T-cell (primary cell): ENCODE results near the gene CTNNA1. TPM values are rescaled to one million over a fixed set of nuclear protein-coding genes. Genes with fewer than 3 reads are reported as not detected.

Experiments
- ATAC-seq, 4 experiments: fragments of 200-7000 bp in 3 of 4; fragments of 150-1000 bp in 1 of 4; cut with Tn5 transposase; replicated peaks in 1 of 4; 1 replicate in 3 of 4; 2 replicates in 1 of 4; pipeline ENCODE4 v1.10.0; 2021; ENCODE audit warnings: moderate library complexity in 3 of 4, mild to moderate bottlenecking in 2 of 4, moderate number of reproducible peaks in 1 of 4
- CTCF ChIA-PET, 2 donors: fragments of 300-600 bp; sonication (Branson Sonifier 250); formaldehyde crosslinking; loops; one replicate each; lab custom pipeline; 2022; ENCODE audit warnings: antibody characterized with exemption in 2 of 2; lab: Charles Lee
- POLR2A ChIA-PET, 2 donors: fragments of 300-600 bp; sonication (Branson Sonifier 250); formaldehyde crosslinking; loops; one replicate each; lab custom pipeline; 2022; ENCODE audit warnings: antibody characterized with exemption in 2 of 2; lab: Charles Lee
- DNase-seq, 35 experiments: peaks; one replicate each; pipeline versions ENCODE4 v3.0.0 to v3.0.0-alpha.2; 2013 to 2023
- H3K27ac ChIP-seq: one replicate; pipeline ENCODE4 v1.5.1; 2013; ENCODE audit warnings: low read length
- H3K27me3 ChIP-seq, 2 experiments: replicated peaks in 1 of 2; 1 replicate in 1 of 2; 2 replicates in 1 of 2; pipeline versions ENCODE4 v1.6.1 to v1.7.0; 2013; ENCODE audit warnings: low read length in 1 of 2, mixed read lengths in 1 of 2; ENCODE audit not compliant: control insufficient read depth in 2 of 2, insufficient read depth in 2 of 2; ENCODE audit errors: extremely low read depth in 1 of 2
- H3K36me3 ChIP-seq, 2 donors: 1 replicate in 1 of 2; 2 replicates in 1 of 2; pipeline versions ENCODE4 v1.6.1 to v1.7.0; 2013; ENCODE audit warnings: low read length in 1 of 2; ENCODE audit not compliant: control insufficient read depth in 2 of 2, insufficient read depth in 1 of 2; ENCODE audit errors: extremely low read depth in 1 of 2
- H3K4me1 ChIP-seq, 2 experiments: 1 replicate in 1 of 2; 2 replicates in 1 of 2; pipeline versions ENCODE4 v1.6.1 to v1.7.0; 2013; ENCODE audit warnings: low read length in 2 of 2, mixed read lengths in 1 of 2; ENCODE audit not compliant: insufficient read depth in 2 of 2, control insufficient read depth in 1 of 2; ENCODE audit errors: extremely low read depth in 1 of 2
- H3K4me3 ChIP-seq, 2 donors: 1 replicate in 1 of 2; 2 replicates in 1 of 2; pipeline versions ENCODE4 v1.5.1 to v1.7.0; 2013; ENCODE audit warnings: mild to moderate bottlenecking in 2 of 2, low read length in 1 of 2, moderate library complexity in 1 of 2; ENCODE audit not compliant: control insufficient read depth in 1 of 2; ENCODE audit errors: extremely low read depth in 1 of 2
- H3K9me3 ChIP-seq: 2 replicates; pipeline ENCODE4 v1.7.0; 2013
- H3K27ac Mint-ChIP-seq, 2 donors: one replicate each; pipeline ENCODE4 v1.8.0; 2020 to 2021; ENCODE audit warnings: mild to moderate bottlenecking in 2 of 2, mixed read lengths in 2 of 2
- H3K27me3 Mint-ChIP-seq, 2 donors: one replicate each; pipeline ENCODE4 v1.8.0; 2021 to 2022; ENCODE audit warnings: mixed read lengths in 2 of 2
- H3K36me3 Mint-ChIP-seq: one replicate; pipeline ENCODE4 v1.8.0; 2021; ENCODE audit warnings: mixed read lengths
- H3K4me1 Mint-ChIP-seq, 3 donors: one replicate each; pipeline ENCODE4 v1.8.0; 2020 to 2022; ENCODE audit warnings: mixed read lengths in 3 of 3, mild to moderate bottlenecking in 1 of 3
- H3K4me3 Mint-ChIP-seq, 3 donors: one replicate each; pipeline ENCODE4 v1.8.0; 2020 to 2022; ENCODE audit warnings: mild to moderate bottlenecking in 3 of 3, mixed read lengths in 3 of 3, moderate library complexity in 3 of 3
- H3K9me3 Mint-ChIP-seq, 3 donors: one replicate each; pipeline ENCODE4 v1.8.0; 2020 to 2022; ENCODE audit warnings: mixed read lengths in 3 of 3
- WGBS: methylation state at CpG from one replicate; pipeline ENCODE4 v1.1.5; 2013; ENCODE audit warnings: missing lambda C conversion rate; ENCODE audit not compliant: insufficient coverage; 5-methylcytosine and 5-hydroxymethylcytosine counted together
- total RNA-seq, 35 experiments: library from RNA in 6 of 35; stranded (reverse) in 6 of 35; fragments of 120-200 nt in 1 of 35; gene quantifications; one replicate each; pipeline versions ENCODE4 v1.2.1 to v1.2.4 and lab custom pipeline; 2013 to 2026

Gene CTNNA1
- total RNA-seq, 5 donors from 2014 or later (not counting 1 experiment from before 2014, with no cell fraction given): 13.5 to 33.3 (median 18.5) TPM

- Mint-ChIP-seq H3K4me3 (no peak within 1 kb of the TSS), H3K36me3 (no peaks in the 10 kb centered on the region), H3K9me3 (no peaks in the 10 kb centered on the region), H3K27ac (no peak within 1 kb of the TSS), H3K4me1 (peaks cover 12 to 13% (median 13%) of the 10 kb centered on the region in 3 donors), H3K27me3 (peaks cover 15% of the 10 kb centered on the region in 2 donors)
- Histone ChIP-seq H3K4me3 (no peak within 1 kb of the TSS), H3K27me3 (no peaks in the 10 kb centered on the region), H3K4me1 (peaks cover 0 to 2% of the 10 kb centered on the region in 2 experiments), H3K27ac (no peak within 1 kb of the TSS), H3K36me3 (no peaks in the 10 kb centered on the region), H3K9me3 (no peaks in the 10 kb centered on the region)
- no peak for DNase-seq
- ChIA-PET POLR2A (interaction anchor here in 1 of 2 donors (0.8 kb wide), 1 partner anchor 102 kb away, joined by 4 read pairs; no protein-coding TSS in a partner anchor), CTCF (no interaction called here)
- ATAC-seq: no peak
- WGBS: 94% methylated on average over 11 of the region's 18 CpGs
Observed at GRCh38 chr5:138874771-138875551, 121.7 kb downstream of the CTNNA1 start, which contains the start of gene LRRTM2. LRRTM2 (minus strand) TSS chr5:138875335; CDS start chr5:138874911, 424 bp downstream.

- Mint-ChIP-seq H3K9me3 (no peaks in the 10 kb centered on the region), H3K36me3 (no peaks in the 10 kb centered on the region), H3K27ac (no peak overlapping the region), H3K4me3 (no peak overlapping the region), H3K27me3 (peaks cover 13 to 16% of the 10 kb centered on the region in 2 donors), H3K4me1 (peaks cover 11 to 12% (median 11%) of the 10 kb centered on the region in 3 donors)
- no peaks in the 10 kb centered on the region for H3K9me3 ChIP-seq
- ATAC-seq: no peak
- no peak for DNase-seq
- H3K4me1 ChIP-seq: peaks cover 0 to 2% of the 10 kb centered on the region in 2 experiments
- H3K4me3 ChIP-seq: no peak overlapping the region
- CTCF ChIA-PET: no interaction called here
- H3K27me3 ChIP-seq: no peaks in the 10 kb centered on the region
- POLR2A ChIA-PET: interaction anchor here in 1 of 2 donors (0.8 kb wide), 1 partner anchor 101 kb away, joined by 4 read pairs; no protein-coding TSS in a partner anchor
- 81% methylated on average over 2 of the region's 2 CpGs for WGBS
- no peaks in the 10 kb centered on the region for H3K36me3 ChIP-seq
- no peak overlapping the region for H3K27ac ChIP-seq
Observed at GRCh38 chr5:138875552-138875875, 122.3 kb downstream of the CTNNA1 start.

GRCh38 chr5:138875946-138876345, 122.7 kb downstream of the CTNNA1 start:
- peaks cover 14 to 16% of the 10 kb centered on the region in 2 donors for H3K27me3 Mint-ChIP-seq
- Histone ChIP-seq H3K9me3 (no peaks in the 10 kb centered on the region), H3K27me3 (no peaks in the 10 kb centered on the region), H3K4me1 (peaks cover 0 to 2% of the 10 kb centered on the region in 2 experiments), H3K4me3 (no peak overlapping the region), H3K36me3 (no peaks in the 10 kb centered on the region), H3K27ac (no peak overlapping the region)
- H3K36me3 Mint-ChIP-seq: no peaks in the 10 kb centered on the region
- ChIA-PET POLR2A (no interaction called here), CTCF (no interaction called here)
- H3K4me3 Mint-ChIP-seq: no peak overlapping the region
- DNase-seq (no peak), ATAC-seq (no peak)
- no peak overlapping the region for H3K27ac Mint-ChIP-seq
- WGBS: no CpG with 5 or more reads among the region's 3 CpGs
- H3K9me3 Mint-ChIP-seq: no peaks in the 10 kb centered on the region
- H3K4me1 Mint-ChIP-seq: peaks cover 11 to 12% (median 11%) of the 10 kb centered on the region in 3 donors

GRCh38 chr5:138876811-138877210, 123.6 kb downstream of the CTNNA1 start:
- H3K27me3 Mint-ChIP-seq: peaks cover 13 to 18% of the 10 kb centered on the region in 2 donors
- H3K27ac ChIP-seq: no peak overlapping the region
- ATAC-seq (no peak), DNase-seq (no peak)
- H3K36me3 ChIP-seq: no peaks in the 10 kb centered on the region
- ChIA-PET POLR2A (no interaction called here), CTCF (no interaction called here)
- H3K9me3 Mint-ChIP-seq: no peaks in the 10 kb centered on the region
- 90% methylated on average over 2 of the region's 4 CpGs for WGBS
- H3K4me1 ChIP-seq: no peaks in the 10 kb centered on the region
- no peak overlapping the region for H3K27ac Mint-ChIP-seq
- H3K9me3 ChIP-seq: no peaks in the 10 kb centered on the region
- H3K27me3 ChIP-seq: no peaks in the 10 kb centered on the region
- H3K4me1 Mint-ChIP-seq: peaks cover 5 to 6% (median 5%) of the 10 kb centered on the region in 3 donors
- H3K4me3 Mint-ChIP-seq: no peak overlapping the region
- H3K4me3 ChIP-seq: no peak overlapping the region
- H3K36me3 Mint-ChIP-seq: no peaks in the 10 kb centered on the region

GRCh38 chr5:138878437-138879235, 125.4 kb downstream of the CTNNA1 start:
- H3K36me3 ChIP-seq: no peaks in the 10 kb centered on the region
- H3K4me1 Mint-ChIP-seq: no peaks in the 10 kb centered on the region
- no peaks in the 10 kb centered on the region for H3K36me3 Mint-ChIP-seq
- ATAC-seq (no peak), DNase-seq (no peak)
- WGBS: 92% methylated on average over 4 of the region's 7 CpGs
- ChIA-PET POLR2A (interaction anchor here (0.6 to 0.7 kb wide), 2 partner anchors 17 to 292 kb away, joined by 3 to 5 read pairs; no protein-coding TSS in a partner anchor), CTCF (interaction anchor here in 1 of 2 donors (1.1 kb wide), 1 partner anchor 31 kb away, joined by 3 read pairs; no protein-coding TSS in a partner anchor)
- no peaks in the 10 kb centered on the region for H3K9me3 Mint-ChIP-seq
- H3K9me3 ChIP-seq: no peaks in the 10 kb centered on the region
- H3K4me3 Mint-ChIP-seq: no peak overlapping the region
- H3K4me3 ChIP-seq: no peak overlapping the region
- no peaks in the 10 kb centered on the region for H3K27me3 ChIP-seq
- no peak overlapping the region for H3K27ac Mint-ChIP-seq
- no peak overlapping the region for H3K27ac ChIP-seq
- H3K27me3 Mint-ChIP-seq: peaks cover 8 to 18% of the 10 kb centered on the region in 2 donors
- no peaks in the 10 kb centered on the region for H3K4me1 ChIP-seq

- Histone ChIP-seq H3K27ac (no peak overlapping the region), H3K36me3 (no peaks in the 10 kb centered on the region), H3K9me3 (no peaks in the 10 kb centered on the region), H3K27me3 (no peaks in the 10 kb centered on the region), H3K4me1 (no peaks in the 10 kb centered on the region), H3K4me3 (no peak overlapping the region)
- H3K4me3 Mint-ChIP-seq: no peak overlapping the region
- no peaks in the 10 kb centered on the region for H3K4me1 Mint-ChIP-seq
- peaks cover 12% of the 10 kb centered on the region for H3K36me3 Mint-ChIP-seq
- ChIA-PET CTCF (no interaction called here), POLR2A (no interaction called here)
- H3K9me3 Mint-ChIP-seq: no peaks in the 10 kb centered on the region
- ATAC-seq: no peak
- peaks cover 2 to 20% of the 10 kb centered on the region in 2 donors for H3K27me3 Mint-ChIP-seq
- H3K27ac Mint-ChIP-seq: no peak overlapping the region
- DNase-seq: no peak
Observed at GRCh38 chr5:138883211-138883610, 130.0 kb downstream of the CTNNA1 start.
